Neutrophil (primary cell): Measurements from ENCODE around the gene PRPF4.
A peak's percentile ranks its signal among the peaks of the same experiment; 100 is the strongest.
"Not testable (repeated sequence)": the region's sequence is repeated elsewhere in the genome, so short reads cannot be mapped to it uniquely, and the experiment has no call there.

ENCODE experiments used
- H3K27ac ChIP-seq: fragments of 200-600 bp; sonication (generic); 2 replicates; pipeline ENCODE4 v1.5.1; 2016; ENCODE audit warnings: mild to moderate bottlenecking, moderate library complexity
- H3K27me3 ChIP-seq: fragments of 200-600 bp; sonication (generic); 2 replicates; pipeline ENCODE4 v1.6.0; 2016; ENCODE audit warnings: mild to moderate bottlenecking
- H3K36me3 ChIP-seq: fragments of 200-600 bp; sonication (generic); 2 replicates; pipeline ENCODE4 v1.5.1; 2017
- H3K4me1 ChIP-seq, 2 experiments: fragments of 200-600 bp in 1 of 2; sonication (generic) in 1 of 2; 1 replicate in 1 of 2; 2 replicates in 1 of 2; pipeline versions ENCODE4 v1.5.1 to v1.6.1; 2013 to 2016; ENCODE audit warnings: low read depth in 1 of 2, low read length in 1 of 2, mild to moderate bottlenecking in 1 of 2, moderate library complexity in 1 of 2; ENCODE audit not compliant: control insufficient read depth in 1 of 2, insufficient read depth in 1 of 2
- H3K4me3 ChIP-seq, 2 experiments: fragments of 200-600 bp in 1 of 2; sonication (generic) in 1 of 2; 1 replicate in 1 of 2; 2 replicates in 1 of 2; pipeline ENCODE4 v1.5.1; 2013 to 2016; ENCODE audit warnings: low read depth in 1 of 2, low read length in 1 of 2, mild to moderate bottlenecking in 1 of 2, moderate library complexity in 1 of 2
- H3K9me3 ChIP-seq: fragments of 200-600 bp; sonication (generic); 2 replicates; pipeline ENCODE4 v1.5.1; 2016
- TF ChIP-seq, protein P1 (sequence below): fragments of 200-600 bp; sonication (generic); IDR thresholded peaks from 2 replicates; pipeline ENCODE4 v1.5.1; 2016; ENCODE audit warnings: antibody characterized with exemption

The PRPF4 gene

GRCh38 chr9:113246928-113247327 is 28.5 kb upstream of the PRPF4 start:
- TF ChIP-seq, protein P1, sequence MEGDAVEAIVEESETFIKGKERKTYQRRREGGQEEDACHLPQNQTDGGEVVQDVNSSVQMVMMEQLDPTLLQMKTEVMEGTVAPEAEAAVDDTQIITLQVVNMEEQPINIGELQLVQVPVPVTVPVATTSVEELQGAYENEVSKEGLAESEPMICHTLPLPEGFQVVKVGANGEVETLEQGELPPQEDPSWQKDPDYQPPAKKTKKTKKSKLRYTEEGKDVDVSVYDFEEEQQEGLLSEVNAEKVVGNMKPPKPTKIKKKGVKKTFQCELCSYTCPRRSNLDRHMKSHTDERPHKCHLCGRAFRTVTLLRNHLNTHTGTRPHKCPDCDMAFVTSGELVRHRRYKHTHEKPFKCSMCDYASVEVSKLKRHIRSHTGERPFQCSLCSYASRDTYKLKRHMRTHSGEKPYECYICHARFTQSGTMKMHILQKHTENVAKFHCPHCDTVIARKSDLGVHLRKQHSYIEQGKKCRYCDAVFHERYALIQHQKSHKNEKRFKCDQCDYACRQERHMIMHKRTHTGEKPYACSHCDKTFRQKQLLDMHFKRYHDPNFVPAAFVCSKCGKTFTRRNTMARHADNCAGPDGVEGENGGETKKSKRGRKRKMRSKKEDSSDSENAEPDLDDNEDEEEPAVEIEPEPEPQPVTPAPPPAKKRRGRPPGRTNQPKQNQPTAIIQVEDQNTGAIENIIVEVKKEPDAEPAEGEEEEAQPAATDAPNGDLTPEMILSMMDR: no peak
- H3K27me3 ChIP-seq: no peaks in the 10 kb centered on the region
- no peaks in the 10 kb centered on the region for H3K9me3 ChIP-seq
- no peak overlapping the region for H3K4me3 ChIP-seq
- H3K36me3 ChIP-seq: no peaks in the 10 kb centered on the region
- H3K27ac ChIP-seq: no peak overlapping the region
- no peaks in the 10 kb centered on the region for H3K4me1 ChIP-seq

GRCh38 chr9:113247640-113248039 is 27.8 kb upstream of the PRPF4 start:
- TF ChIP-seq, protein P1: no peak
- Histone ChIP-seq H3K27ac (no peak overlapping the region), H3K36me3 (no peaks in the 10 kb centered on the region), H3K4me3 (no peak overlapping the region), H3K4me1 (no peaks in the 10 kb centered on the region), H3K27me3 (no peaks in the 10 kb centered on the region), H3K9me3 (no peaks in the 10 kb centered on the region)

DNA sequence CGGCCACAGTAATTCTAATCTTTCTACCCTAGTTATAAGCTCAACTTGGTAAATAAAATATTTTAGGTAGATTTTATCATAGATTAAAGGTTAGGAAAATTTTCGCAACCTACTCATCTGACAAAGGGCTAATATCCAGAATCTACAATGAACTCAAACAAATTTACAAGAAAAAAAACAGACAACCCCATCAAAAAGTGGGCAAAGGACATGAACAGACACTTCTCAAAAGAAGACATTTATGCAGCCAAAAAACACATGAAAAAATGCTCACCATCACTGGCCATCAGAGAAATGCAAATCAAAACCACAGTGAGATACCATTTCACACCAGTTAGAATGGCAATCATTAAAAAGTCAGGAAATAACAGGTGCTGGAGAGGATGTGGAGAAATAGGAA is 25.8 kb upstream of the PRPF4 start:
- not testable (repeated sequence) for H3K36me3 ChIP-seq

DNA sequence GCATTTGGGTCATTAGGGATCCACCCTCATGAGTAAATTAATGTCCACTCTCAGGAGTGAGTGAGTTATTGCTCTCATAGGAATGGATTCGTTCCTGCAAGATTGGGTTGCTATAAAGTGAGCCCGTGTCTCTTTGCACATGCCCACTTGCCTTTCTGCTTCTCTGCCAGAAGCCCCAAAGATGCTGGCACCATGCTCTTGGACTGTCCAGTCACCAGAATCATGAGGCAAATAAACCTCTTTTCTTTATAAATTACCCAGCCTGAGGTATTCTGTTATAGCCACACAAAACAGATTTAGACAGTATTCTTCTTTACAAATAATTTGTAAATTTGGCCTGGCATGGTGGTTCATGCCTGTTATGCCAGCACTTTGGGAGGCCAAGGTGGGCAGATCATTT is 24.7 kb upstream of the PRPF4 start:
- H3K4me3 ChIP-seq: no peak overlapping the region
- H3K4me1 ChIP-seq: peaks cover 12 to 18% of the 10 kb centered on the region in 2 experiments
- no peak overlapping the region for H3K27ac ChIP-seq
- no peaks in the 10 kb centered on the region for H3K36me3 ChIP-seq
- TF ChIP-seq, protein P1: no peak
- no peaks in the 10 kb centered on the region for H3K27me3 ChIP-seq
- no peaks in the 10 kb centered on the region for H3K9me3 ChIP-seq

More for the DNA sequence above, 25.8 kb upstream of the PRPF4 start:
- H3K4me3 ChIP-seq, H3K27me3 ChIP-seq, H3K27ac ChIP-seq, H3K4me1 ChIP-seq, H3K9me3 ChIP-seq: not testable (repeated sequence)

DNA sequence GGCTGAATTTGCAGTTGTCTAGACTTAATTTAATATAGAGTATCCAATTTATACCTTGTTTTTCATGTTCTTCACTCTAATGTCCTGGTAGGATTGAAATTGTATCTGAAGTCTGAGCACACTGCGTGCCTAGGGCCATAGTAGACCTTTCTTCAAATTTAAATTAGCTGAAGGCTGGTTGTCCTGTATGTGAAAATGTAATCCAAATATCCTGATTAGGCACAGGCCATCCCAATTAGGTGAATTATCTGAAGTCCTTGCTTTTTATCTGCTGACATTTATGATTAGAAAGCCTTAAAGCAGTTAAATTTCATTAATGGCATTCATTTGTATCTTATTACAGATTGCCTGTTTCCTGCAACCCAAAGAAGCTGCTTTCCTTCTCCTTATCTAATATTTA is 20.5 kb upstream of the PRPF4 start:
- TF ChIP-seq, protein P1: no peak
- Histone ChIP-seq H3K27me3 (no peaks in the 10 kb centered on the region), H3K27ac (peak overlapping the region; percentile 83)

GRCh38 chr9:113255438-113255837 is 20.0 kb upstream of the PRPF4 start:
- peaks cover 24% of the 10 kb centered on the region for H3K36me3 ChIP-seq
- H3K27ac ChIP-seq: peak overlapping the region; percentile 83
- TF ChIP-seq, protein P1: no peak
- H3K27me3 ChIP-seq: no peaks in the 10 kb centered on the region
- peaks cover 17 to 25% of the 10 kb centered on the region in 2 experiments for H3K4me1 ChIP-seq
- H3K4me3 ChIP-seq: no peak overlapping the region
- H3K9me3 ChIP-seq: no peaks in the 10 kb centered on the region

More for the DNA sequence above, 20.5 kb upstream of the PRPF4 start:
- no peaks in the 10 kb centered on the region for H3K9me3 ChIP-seq
- peaks cover 19% of the 10 kb centered on the region for H3K36me3 ChIP-seq
- H3K4me3 ChIP-seq: no peak overlapping the region
- peaks cover 17 to 25% of the 10 kb centered on the region in 2 experiments for H3K4me1 ChIP-seq
